ENCODE measurements around the gene VSX2.
"Not testable (repeated sequence)": the region's sequence is repeated elsewhere in the genome, so short reads cannot be mapped to it uniquely, and the experiment has no call there.

VSX2 gene

GRCh38 chr14:74260525-74261233 is 21.4 kb downstream of the VSX2 start:
- DNase-seq (ENCODE audit: low read depth): no peak

GRCh38 chr14:74261288-74261687 is 22.0 kb downstream of the VSX2 start:
- no peak for DNase-seq (ENCODE audit: low read depth)

GRCh38 chr14:74262076-74262475 is 22.8 kb downstream of the VSX2 start:
- DNase-seq (ENCODE audit: low read depth): no peak

- no peak for DNase-seq (ENCODE audit: low read depth)
Observed at GRCh38 chr14:74263181-74263580, 23.9 kb downstream of the VSX2 start.

GRCh38 chr14:74263921-74264320 is 24.7 kb downstream of the VSX2 start:
- no peak for DNase-seq (ENCODE audit: low read depth)

GRCh38 chr14:74265301-74265965 is 26.2 kb downstream of the VSX2 start:
- no peak for DNase-seq (ENCODE audit: low read depth)

GRCh38 chr14:74267588-74267987 is 28.3 kb downstream of the VSX2 start:
- no peak for DNase-seq (ENCODE audit: low read depth)

- DNase-seq (ENCODE audit: low read depth): not testable (repeated sequence)
Observed at GRCh38 chr14:74270382-74271177, 31.3 kb downstream of the VSX2 start.

- no peak for DNase-seq (ENCODE audit: low read depth)
Observed at GRCh38 chr14:74271365-74271764, 32.1 kb downstream of the VSX2 start.

GRCh38 chr14:74275241-74275841 is 36.1 kb downstream of the VSX2 start:
- DNase-seq (ENCODE audit: low read depth): no peak

GRCh38 chr14:74278080-74278479 is 38.8 kb downstream of the VSX2 start:
- DNase-seq (ENCODE audit: low read depth): no peak

GRCh38 chr14:74281069-74281468 is 41.8 kb downstream of the VSX2 start:
- no peak for DNase-seq (ENCODE audit: low read depth)

- DNase-seq (ENCODE audit: low read depth): no peak
Observed at GRCh38 chr14:74286736-74287135, 47.5 kb downstream of the VSX2 start.

- no peak for DNase-seq (ENCODE audit: low read depth)
Observed at GRCh38 chr14:74289801-74290200, 50.6 kb downstream of the VSX2 start.

- no peak for DNase-seq (ENCODE audit: low read depth)
Observed at GRCh38 chr14:74290415-74290814, 51.2 kb downstream of the VSX2 start.

- DNase-seq (ENCODE audit: low read depth): no peak
Observed at GRCh38 chr14:74292061-74292460, 52.8 kb downstream of the VSX2 start.

- no peak for DNase-seq (ENCODE audit: low read depth)
Observed at GRCh38 chr14:74293606-74294005, 54.4 kb downstream of the VSX2 start.

GRCh38 chr14:74296037-74296467 is 56.8 kb downstream of the VSX2 start:
- DNase-seq (ENCODE audit: low read depth): no peak

- DNase-seq (ENCODE audit: low read depth): no peak
Observed at GRCh38 chr14:74297986-74298385, 58.7 kb downstream of the VSX2 start.

- no peak for DNase-seq (ENCODE audit: low read depth)
Observed at GRCh38 chr14:74299061-74299545, 59.9 kb downstream of the VSX2 start.

- DNase-seq (ENCODE audit: low read depth): no peak
Observed at GRCh38 chr14:74301594-74302151, 62.4 kb downstream of the VSX2 start.

- DNase-seq (ENCODE audit: low read depth): no peak
Observed at GRCh38 chr14:74302152-74302628, 62.9 kb downstream of the VSX2 start.
